ENCODE results near the gene LRRC8E.
A peak's percentile ranks its signal among the peaks of the same experiment; 100 is the strongest.

The LRRC8E gene

GRCh38 chr19:7921302-7921966 is 33.1 kb downstream of the LRRC8E start:
- peak overlapping the region; percentile 53 for H3K4me3 ChIP-seq (ENCODE audit: low read depth, low read length)
- TF ChIP-seq CTCF (IDR thresholded peaks at IDR 0.05; ENCODE audit: insufficient read depth, low read depth, low read length, missing control alignments), result no peak
- DNase-seq (ENCODE audit: low read depth), result no peak

GRCh38 chr19:7921967-7922835 is 33.9 kb downstream of the LRRC8E start:
- TF ChIP-seq CTCF (IDR thresholded peaks at IDR 0.05; ENCODE audit: insufficient read depth, low read depth, low read length, missing control alignments), result no peak
- H3K4me3 ChIP-seq (ENCODE audit: low read depth, low read length), result no peak overlapping the region
- DNase-seq (ENCODE audit: low read depth), result no peak

- no peak overlapping the region for H3K4me3 ChIP-seq (ENCODE audit: low read depth, low read length)
- no peak for DNase-seq (ENCODE audit: low read depth)
- TF ChIP-seq CTCF (IDR thresholded peaks at IDR 0.05; ENCODE audit: insufficient read depth, low read depth, low read length, missing control alignments), result no peak
These were observed 34.5 kb downstream of the LRRC8E start for GRCh38 chr19:7922836-7923195.

GRCh38 chr19:7923295-7924191 is 35.2 kb downstream of the LRRC8E start:
- DNase-seq (ENCODE audit: low read depth), result no peak
- no peak for TF ChIP-seq CTCF (IDR thresholded peaks at IDR 0.05; ENCODE audit: insufficient read depth, low read depth, low read length, missing control alignments)

GRCh38 chr19:7924241-7924640 is 35.9 kb downstream of the LRRC8E start:
- TF ChIP-seq CTCF (IDR thresholded peaks at IDR 0.05; ENCODE audit: insufficient read depth, low read depth, low read length, missing control alignments), result no peak
- no peak overlapping the region for H3K4me3 ChIP-seq (ENCODE audit: low read depth, low read length)
- DNase-seq (ENCODE audit: low read depth), result no peak

More at GRCh38 chr19:7923295-7924191, 35.2 kb downstream of the LRRC8E start:
- H3K4me3 ChIP-seq (ENCODE audit: low read depth, low read length), result no peak overlapping the region

GRCh38 chr19:7924651-7925170 is 36.4 kb downstream of the LRRC8E start:
- no peak overlapping the region for H3K4me3 ChIP-seq (ENCODE audit: low read depth, low read length)
- DNase-seq (ENCODE audit: low read depth), result no peak
- no peak for TF ChIP-seq CTCF (IDR thresholded peaks at IDR 0.05; ENCODE audit: insufficient read depth, low read depth, low read length, missing control alignments)
